Measurements from ENCODE around the gene C19orf81. TPM values are rescaled to one million over a fixed set of nuclear protein-coding genes. Genes with fewer than 3 reads are reported as not detected.

C19orf81 gene
- polyA plus RNA-seq, 1 donor (not counting 4 experiments of a cell fraction or from before 2014, with no cell fraction given), result not detected

- Histone ChIP-seq H3K9me1 (ENCODE audit: control insufficient read depth, extremely low read depth, insufficient read depth, low read length) (no peaks in the 10 kb centered on the region), H3K4me3 (ENCODE audit: control insufficient read depth in 2 of 3, extremely low read depth in 1 of 3, insufficient read depth in 2 of 3, low read depth in 1 of 3, low read length in 3 of 3) (no peak overlapping the region), H3K9ac (ENCODE audit: control insufficient read depth, extremely low read depth, insufficient read depth, low read length) (no peak overlapping the region), H3K36me3 (ENCODE audit: control insufficient read depth in 2 of 2, extremely low read depth in 1 of 2, insufficient read depth in 2 of 2, low read length in 2 of 2) (no peaks in the 10 kb centered on the region), H3K27ac (ENCODE audit: control insufficient read depth, insufficient read depth, low read length) (no peak overlapping the region), H3K27me3 (ENCODE audit: control insufficient read depth, extremely low read depth, insufficient read depth, low read length) (peaks cover 30% of the 10 kb centered on the region), H3K79me2 (ENCODE audit: control insufficient read depth, insufficient read depth, low read length) (no peaks in the 10 kb centered on the region), H3K4me2 (ENCODE audit: control insufficient read depth, extremely low read depth, insufficient read depth, low read depth, low read length) (no peak overlapping the region), H3K4me1 (ENCODE audit: control insufficient read depth, extremely low read depth, insufficient read depth, low read length) (no peaks in the 10 kb centered on the region), H4K20me1 (ENCODE audit: control insufficient read depth, extremely low read depth, insufficient read depth, low read length) (no peaks in the 10 kb centered on the region), H2AFZ (ENCODE audit: control insufficient read depth, low read length) (no peak overlapping the region), H3K9me3 (ENCODE audit: control insufficient read depth, low read depth, low read length) (no peaks in the 10 kb centered on the region)
- TF ChIP-seq CTCF (optimal IDR thresholded peaks at IDR 0.05 in 1 of 3, IDR thresholded peaks at IDR 0.05 in 1 of 3, conservative IDR thresholded peaks at IDR 0.05 in 1 of 3; ENCODE audit: extremely low read depth in 1 of 3, insufficient read depth in 2 of 3, low read length in 3 of 3), result no peak
- no peak for TF ChIP-seq EZH2 (IDR thresholded peaks at IDR 0.05; ENCODE audit: low read length)
- dilution Hi-C loops (cut with MboI; ENCODE audit: extremely low pct_ligation_motif_present, low sequenced_read_pairs), result no loop called here
- no peak for FAIRE-seq
- no peak for DNase-seq (ENCODE audit: low read depth, low spot score)
Observed at GRCh38 chr19:50696094-50696483, 46.8 kb downstream of the C19orf81 start.

DNA sequence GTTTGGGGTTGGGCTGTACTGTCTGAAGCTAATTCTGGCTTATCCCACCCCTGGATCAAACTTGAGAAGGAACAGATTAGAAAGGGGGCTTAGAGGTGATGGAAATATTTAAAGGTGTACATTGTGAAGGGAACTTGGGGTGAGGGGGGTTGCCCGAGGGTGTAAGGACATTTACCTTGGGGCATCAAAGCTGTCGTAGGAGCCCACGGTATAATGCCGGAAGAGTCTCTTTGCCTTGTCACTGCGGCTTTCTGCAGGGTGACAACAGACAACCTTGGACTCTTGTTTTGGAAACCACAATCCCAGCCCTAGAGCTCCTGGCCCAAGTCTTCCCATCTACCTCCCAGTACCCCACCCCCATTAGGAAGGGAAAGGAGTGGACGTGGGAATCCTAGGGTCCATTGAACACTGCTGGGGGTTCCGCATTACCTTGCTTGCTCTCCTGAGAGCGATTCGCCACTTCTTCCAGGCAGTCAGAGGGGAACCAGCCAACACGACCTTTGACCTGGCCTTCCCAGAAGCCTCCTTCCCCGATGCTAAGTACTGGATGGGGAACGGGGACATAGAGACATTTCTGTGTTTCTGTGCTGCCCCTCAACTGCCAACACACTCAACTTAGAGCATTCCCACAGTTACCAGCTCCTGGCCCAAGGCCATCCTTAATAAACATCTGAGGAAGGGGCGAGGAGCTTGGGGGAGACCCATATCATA lies 48.3 kb downstream of the C19orf81 start:
- dilution Hi-C loops (cut with MboI; ENCODE audit: extremely low pct_ligation_motif_present, low sequenced_read_pairs), result no loop called here
- Histone ChIP-seq H3K79me2 (ENCODE audit: control insufficient read depth, insufficient read depth, low read length) (no peaks in the 10 kb centered on the region), H3K4me3 (ENCODE audit: control insufficient read depth in 2 of 3, extremely low read depth in 1 of 3, insufficient read depth in 2 of 3, low read depth in 1 of 3, low read length in 3 of 3) (no peak overlapping the region), H3K9me1 (ENCODE audit: control insufficient read depth, extremely low read depth, insufficient read depth, low read length) (no peaks in the 10 kb centered on the region), H3K27me3 (ENCODE audit: control insufficient read depth, extremely low read depth, insufficient read depth, low read length) (peaks cover 30% of the 10 kb centered on the region), H3K9me3 (ENCODE audit: control insufficient read depth, low read depth, low read length) (no peaks in the 10 kb centered on the region), H3K27ac (ENCODE audit: control insufficient read depth, insufficient read depth, low read length) (no peak overlapping the region), H3K4me1 (ENCODE audit: control insufficient read depth, extremely low read depth, insufficient read depth, low read length) (no peaks in the 10 kb centered on the region), H3K36me3 (ENCODE audit: control insufficient read depth in 2 of 2, extremely low read depth in 1 of 2, insufficient read depth in 2 of 2, low read length in 2 of 2) (no peaks in the 10 kb centered on the region), H3K4me2 (ENCODE audit: control insufficient read depth, extremely low read depth, insufficient read depth, low read depth, low read length) (no peak overlapping the region), H4K20me1 (ENCODE audit: control insufficient read depth, extremely low read depth, insufficient read depth, low read length) (no peaks in the 10 kb centered on the region), H3K9ac (ENCODE audit: control insufficient read depth, extremely low read depth, insufficient read depth, low read length) (no peak overlapping the region), H2AFZ (ENCODE audit: control insufficient read depth, low read length) (no peak overlapping the region)
- TF ChIP-seq EZH2 (IDR thresholded peaks at IDR 0.05; ENCODE audit: low read length) (no peak), CTCF (optimal IDR thresholded peaks at IDR 0.05 in 1 of 3, IDR thresholded peaks at IDR 0.05 in 1 of 3, conservative IDR thresholded peaks at IDR 0.05 in 1 of 3; ENCODE audit: extremely low read depth in 1 of 3, insufficient read depth in 2 of 3, low read length in 3 of 3) (no peak)
- DNase-seq (ENCODE audit: low read depth, low spot score) (no peak), FAIRE-seq (no peak)
